CMK (cell line): ENCODE data around the gene STEEP1.
A peak's percentile ranks its signal among the peaks of the same experiment; 100 is the strongest.

Experiments
- DNase-seq: peaks from one replicate; pipeline ENCODE4 v3.0.0-alpha.2; 2010; ENCODE audit warnings: low read depth

Gene STEEP1

DNA sequence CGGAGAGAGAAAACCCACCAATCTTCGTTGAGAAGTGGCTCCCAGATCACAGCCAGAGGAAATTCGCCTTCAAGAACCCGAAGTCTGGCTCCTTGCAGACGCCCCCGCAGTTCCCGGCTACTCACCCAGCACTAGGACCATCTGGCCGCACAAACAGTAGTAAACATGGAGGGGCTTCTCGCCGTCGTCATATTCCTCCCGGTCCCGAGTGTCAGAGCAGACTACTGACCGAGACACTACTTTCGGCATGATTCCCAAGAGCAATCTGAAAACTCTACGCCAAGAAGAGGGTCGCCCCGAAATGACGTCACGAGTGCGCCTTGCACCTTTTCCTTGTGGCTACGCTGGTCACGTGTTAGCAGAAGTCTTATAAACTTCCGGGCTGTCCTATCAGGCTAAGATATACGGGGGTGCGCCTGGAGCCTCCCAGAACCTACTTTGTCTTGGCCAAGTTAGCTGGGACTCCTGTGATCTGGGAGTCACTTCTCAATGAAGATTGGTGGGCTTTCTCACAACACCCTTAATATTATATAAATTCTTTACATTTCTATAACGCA is at the start of gene STEEP1:
Gene STEEP1 (minus strand): TSS at position 303 of the 557 bp plus-strand sequence. CDS start 54 bp downstream, at position 249.
- peak; percentile 71 for DNase-seq

GRCh38 chrX:119614776-119615175 is 49.6 kb upstream of the STEEP1 start:
- DNase-seq: no peak

DNA sequence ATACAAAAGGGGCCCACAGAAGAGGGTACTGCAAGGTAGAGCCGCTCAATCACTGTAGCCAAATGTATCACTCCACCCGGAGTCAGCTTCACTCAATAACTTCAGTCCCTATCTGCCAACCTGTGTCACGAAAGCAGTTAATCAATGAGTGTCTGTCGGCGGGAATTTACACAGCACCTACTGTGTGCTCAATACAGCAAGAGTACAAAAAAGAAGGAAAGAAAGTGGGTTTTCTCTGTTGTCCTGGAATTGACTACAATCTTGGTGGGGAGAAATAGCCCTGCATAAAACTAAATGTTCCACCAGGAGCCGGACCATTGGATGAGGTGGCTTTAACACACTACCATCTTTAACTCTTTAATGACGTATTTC is 41.8 kb upstream of the STEEP1 start:
- DNase-seq: no peak

GRCh38 chrX:119606280-119607017 is 41.2 kb upstream of the STEEP1 start, which contains the start of gene NKRF:
Gene NKRF, minus strand, starts transcription at chrX:119606424.
- peak; percentile 66 for DNase-seq

GRCh38 chrX:119605464-119606279 is 40.5 kb upstream of the STEEP1 start:
- DNase-seq: no peak

DNA sequence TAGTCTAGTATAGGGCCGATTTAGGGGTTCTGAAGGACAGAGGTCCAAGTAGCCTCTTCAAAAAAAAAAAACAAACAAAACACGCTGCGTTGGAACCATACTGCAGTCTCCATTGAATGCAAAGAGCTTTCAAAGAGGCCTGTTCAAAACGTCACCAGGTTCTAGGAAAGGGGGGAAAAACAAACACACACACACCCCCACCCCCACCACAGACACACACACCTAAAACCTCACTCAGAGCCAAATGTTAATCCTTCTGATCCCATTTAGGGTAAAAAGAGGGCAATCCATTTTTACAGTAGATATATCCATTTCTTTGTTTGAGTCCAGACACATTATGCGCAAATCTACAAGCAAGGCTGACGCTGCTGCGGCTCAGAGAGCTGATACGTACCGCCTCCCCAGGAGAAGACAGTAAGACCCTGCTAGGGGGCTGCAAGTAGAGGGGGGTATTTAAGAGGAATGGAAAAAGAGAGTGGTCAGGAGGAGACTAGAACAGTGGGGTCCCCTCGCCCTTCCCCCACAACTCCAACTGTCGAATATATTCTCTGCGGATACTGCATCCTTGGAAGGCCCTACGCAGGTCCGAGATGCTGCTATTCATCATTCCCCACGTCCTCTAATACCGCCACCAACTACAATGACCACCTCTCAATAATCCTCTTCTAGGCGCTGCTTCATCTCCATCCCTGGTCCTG is 39.7 kb upstream of the STEEP1 start:
- DNase-seq: no peak

GRCh38 chrX:119602701-119603255 is 37.6 kb upstream of the STEEP1 start:
- no peak for DNase-seq

DNA sequence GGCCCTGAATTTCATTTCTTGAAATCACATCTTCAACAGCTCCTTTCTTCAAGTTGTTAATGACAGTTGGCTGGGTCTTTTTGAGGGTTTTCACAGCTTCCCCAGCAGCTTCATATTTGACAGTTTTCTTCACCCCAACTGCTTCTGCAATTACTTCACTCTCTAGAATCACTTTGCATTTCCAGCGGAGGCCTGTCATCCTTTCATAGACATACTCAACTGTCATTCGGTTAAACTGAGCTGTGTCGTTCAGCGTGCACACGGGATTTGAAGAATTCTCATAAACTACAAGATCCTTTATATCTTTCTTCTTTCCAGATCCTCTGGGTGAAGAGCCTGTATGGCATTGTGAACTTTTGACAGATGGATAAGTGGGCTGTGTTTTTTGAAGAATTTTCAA is 24.6 kb upstream of the STEEP1 start:
- no peak for DNase-seq

GRCh38 chrX:119583431-119584059 is 18.3 kb upstream of the STEEP1 start:
- no peak for DNase-seq

- DNase-seq: no peak
These were observed 14.2 kb upstream of the STEEP1 start for GRCh38 chrX:119579414-119579813.

- peak; percentile 78 for DNase-seq
These were observed 9.4 kb upstream of the STEEP1 start, which contains the start of gene UBE2A for GRCh38 chrX:119574394-119575266. Gene UBE2A, plus strand, starts transcription at chrX:119574563. Its CDS starts 149 bp downstream, at chrX:119574712.

- no peak for DNase-seq
These were observed 8.7 kb upstream of the STEEP1 start for GRCh38 chrX:119573840-119574393.

DNA sequence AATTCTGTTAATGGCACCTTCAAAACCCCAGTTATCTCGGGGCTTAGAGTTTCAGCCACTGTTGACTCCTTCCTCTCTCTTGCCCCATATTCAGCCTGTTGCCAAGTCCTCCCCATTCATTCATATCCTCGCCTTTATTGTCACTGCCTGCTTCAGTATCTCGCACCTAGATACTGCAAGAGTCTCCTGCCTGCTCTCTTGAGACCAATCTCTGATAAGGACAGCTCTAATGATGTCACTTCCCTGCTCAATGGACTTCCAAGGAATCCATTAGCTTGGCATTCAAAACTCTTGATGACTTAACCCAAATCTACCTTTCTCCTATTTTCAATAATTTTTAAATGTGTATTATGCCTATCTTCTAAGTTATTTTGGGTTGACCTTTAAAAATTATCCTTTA is 8.0 kb upstream of the STEEP1 start:
- DNase-seq: no peak

DNA sequence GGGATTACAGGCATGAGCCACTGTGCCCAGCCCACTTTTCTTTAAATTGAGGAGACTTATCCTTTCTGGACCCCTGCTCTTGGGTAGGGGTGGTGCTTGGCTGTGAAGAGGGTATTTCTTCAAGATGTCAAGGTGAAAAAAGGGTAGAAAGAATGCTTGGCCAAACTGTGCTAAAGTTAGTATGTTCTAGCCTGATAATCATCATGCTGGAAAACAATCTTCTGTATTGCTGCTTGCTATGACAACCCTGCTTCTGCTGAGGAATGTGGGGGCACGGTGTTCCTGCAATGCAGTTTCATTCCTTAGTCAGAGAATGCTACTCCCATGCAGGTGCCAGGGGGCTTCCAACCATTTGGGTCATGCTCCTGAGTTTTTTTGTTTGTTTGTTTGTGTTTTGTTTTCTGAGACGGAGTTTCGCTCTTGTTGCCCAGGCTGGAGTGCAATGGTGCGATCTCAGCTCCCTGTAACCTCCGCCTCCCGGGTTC is 5.2 kb upstream of the STEEP1 start:
- no peak for DNase-seq

GRCh38 chrX:119552508-119552907 is 12.7 kb downstream of the STEEP1 start:
- no peak for DNase-seq

GRCh38 chrX:119549327-119550016 is 15.7 kb downstream of the STEEP1 start:
- no peak for DNase-seq

DNA sequence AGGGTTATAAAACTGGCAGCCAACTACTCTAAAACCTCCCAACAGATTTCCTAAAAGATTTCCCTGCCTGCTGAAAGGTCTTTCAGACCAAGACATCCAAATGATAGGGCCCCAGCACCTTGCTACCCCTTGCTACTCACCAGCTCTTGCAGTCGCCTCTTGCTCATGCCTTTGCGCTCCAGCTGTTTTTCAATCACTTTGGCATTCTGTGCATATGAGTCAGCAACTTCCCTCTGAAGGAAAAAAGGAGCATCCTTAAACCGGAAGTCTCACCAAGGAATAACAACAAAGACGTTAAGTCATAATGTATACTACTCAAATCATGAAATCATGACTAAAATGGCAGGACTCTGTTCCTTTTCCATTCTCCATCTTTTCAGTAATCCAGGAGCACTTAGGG is 24.0 kb downstream of the STEEP1 start:
- no peak for DNase-seq

- no peak for DNase-seq
These were observed 25.3 kb downstream of the STEEP1 start for GRCh38 chrX:119539872-119540271.

DNA sequence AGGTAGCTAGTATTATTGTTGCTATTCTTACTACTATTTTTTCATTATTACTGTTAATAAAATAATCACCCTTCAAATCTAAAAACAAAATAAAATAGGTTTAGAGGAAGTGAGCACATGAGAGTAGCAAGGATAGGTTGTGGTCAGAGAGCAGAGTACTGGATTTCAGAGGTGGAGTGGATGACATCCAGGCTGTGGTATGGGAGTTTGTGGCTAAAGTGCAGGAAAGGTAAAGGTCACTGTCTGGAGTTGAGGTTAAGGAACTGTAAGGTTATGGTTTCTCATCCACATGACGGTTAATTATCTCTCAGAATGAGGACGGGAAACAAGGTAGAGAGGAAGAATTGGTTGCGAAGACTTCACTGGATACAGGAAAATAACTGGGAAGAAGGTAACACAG is 27.7 kb downstream of the STEEP1 start:
- DNase-seq: no peak
